ENCODE results near the gene TRIM25.
A peak's percentile ranks its signal among the peaks of the same experiment; 100 is the strongest.

TRIM25 gene

GRCh38 chr17:56913867-56914580 is at the start of gene TRIM25:
TRIM25 (minus strand) TSS chr17:56914049; CDS start chr17:56913988, 61 bp downstream.
- DNase-seq (ENCODE audit: low spot score): peak; percentile 76

GRCh38 chr17:56960596-56961538 is 47.0 kb upstream of the TRIM25 start, which contains the start of gene COIL:
COIL (minus strand) TSS chr17:56961050; CDS start chr17:56961019, 31 bp downstream.
- DNase-seq (ENCODE audit: low spot score): peak; percentile 82

- no peak for DNase-seq (ENCODE audit: low spot score)
These were observed 43.1 kb upstream of the TRIM25 start for GRCh38 chr17:56956992-56957391.

- DNase-seq (ENCODE audit: low spot score): no peak
These were observed 35.7 kb upstream of the TRIM25 start for GRCh38 chr17:56949595-56949994.

GRCh38 chr17:56948491-56948890 is 34.6 kb upstream of the TRIM25 start:
- no peak for DNase-seq (ENCODE audit: low spot score)

GRCh38 chr17:56947741-56948140 is 33.9 kb upstream of the TRIM25 start:
- no peak for DNase-seq (ENCODE audit: low spot score)

GRCh38 chr17:56945938-56946505 is 32.2 kb upstream of the TRIM25 start:
- DNase-seq (ENCODE audit: low spot score): no peak

GRCh38 chr17:56943505-56944125 is 29.8 kb upstream of the TRIM25 start:
- DNase-seq (ENCODE audit: low spot score): no peak

GRCh38 chr17:56939869-56940484 is 26.1 kb upstream of the TRIM25 start:
- DNase-seq (ENCODE audit: low spot score): peak; percentile 75

GRCh38 chr17:56938206-56938605 is 24.4 kb upstream of the TRIM25 start:
- peak; percentile 70 for DNase-seq (ENCODE audit: low spot score)

GRCh38 chr17:56937687-56938086 is 23.8 kb upstream of the TRIM25 start:
- peak; percentile 34 for DNase-seq (ENCODE audit: low spot score)

- no peak for DNase-seq (ENCODE audit: low spot score)
These were observed 23.0 kb upstream of the TRIM25 start for GRCh38 chr17:56936697-56937322.

GRCh38 chr17:56935461-56935860 is 21.6 kb upstream of the TRIM25 start:
- no peak for DNase-seq (ENCODE audit: low spot score)

GRCh38 chr17:56934280-56934679 is 20.4 kb upstream of the TRIM25 start:
- no peak for DNase-seq (ENCODE audit: low spot score)

GRCh38 chr17:56933868-56934267 is 20.0 kb upstream of the TRIM25 start:
- DNase-seq (ENCODE audit: low spot score): no peak

- DNase-seq (ENCODE audit: low spot score): no peak
These were observed 19.4 kb upstream of the TRIM25 start for GRCh38 chr17:56933151-56933745.

- DNase-seq (ENCODE audit: low spot score): no peak
These were observed 17.0 kb upstream of the TRIM25 start for GRCh38 chr17:56930739-56931337.

GRCh38 chr17:56929362-56929969 is 15.6 kb upstream of the TRIM25 start:
- no peak for DNase-seq (ENCODE audit: low spot score)

- no peak for DNase-seq (ENCODE audit: low spot score)
These were observed 14.7 kb upstream of the TRIM25 start for GRCh38 chr17:56928586-56928985.

- no peak for DNase-seq (ENCODE audit: low spot score)
These were observed 12.9 kb upstream of the TRIM25 start for GRCh38 chr17:56926704-56927103.
